Adrenal gland (tissue), 5 donors: ENCODE measurements around the gene CCR7.

ENCODE experiments used
- POLR2A ChIP-seq, 2 donors: fragments of 450-650 bp; IDR thresholded peaks; one replicate each; pipeline ENCODE4 v1.6.1; 2017; ENCODE audit warnings: antibody characterized with exemption in 2 of 2, mild to moderate bottlenecking in 2 of 2, moderate library complexity in 1 of 2
- TF ChIP-seq, protein P1 (sequence below), 6 experiments: fragments of 450-650 bp in 4 of 6; fragments of 200-600 bp in 2 of 6; sonication (generic) in 1 of 6; IDR thresholded peaks; 1 replicate in 5 of 6; 2 replicates in 1 of 6; pipeline versions ENCODE4 v1.5.1 to v1.8.0; 2016 to 2021; ENCODE audit warnings: antibody characterized with exemption in 6 of 6, mild to moderate bottlenecking in 2 of 6, moderate library complexity in 1 of 6
- donor health status: DM: no; HTN: no; CAD: no.

DNA sequence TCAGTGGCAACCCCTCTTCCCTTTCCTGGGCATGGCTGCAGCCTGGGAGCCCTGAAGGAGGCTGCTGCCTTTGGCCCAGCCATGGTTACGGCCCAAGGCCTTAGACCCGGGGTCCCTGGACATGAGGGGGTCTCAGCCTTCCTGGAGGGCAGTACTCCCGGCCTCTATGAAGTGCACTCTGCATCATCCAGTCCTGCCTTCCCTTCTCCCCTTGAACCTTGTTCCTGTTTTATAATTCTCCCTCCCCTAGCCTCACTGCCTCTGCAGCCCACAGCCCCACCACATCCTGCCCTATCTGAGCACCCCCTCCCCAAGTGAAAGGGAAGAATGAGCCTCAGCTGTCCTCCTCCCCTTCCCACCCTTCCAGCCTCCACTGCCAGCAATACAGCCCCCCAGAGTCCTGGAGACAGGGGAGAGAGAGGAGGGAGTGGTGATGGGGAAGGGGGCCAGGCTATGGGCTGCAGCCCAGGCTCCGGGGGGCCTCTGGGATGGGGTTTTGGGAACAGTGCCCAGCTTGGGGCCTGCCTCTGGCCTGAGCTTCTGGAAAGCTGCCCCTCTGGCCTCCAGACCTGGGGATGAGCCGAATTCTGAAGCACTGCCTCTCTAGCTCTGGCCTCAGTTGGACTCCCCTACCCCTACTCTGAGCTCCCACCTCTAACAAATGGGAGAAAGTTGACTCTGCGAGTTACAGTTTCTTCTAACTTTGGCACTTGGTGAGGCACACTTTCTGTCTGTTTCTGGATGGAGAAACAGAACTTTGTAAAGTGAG, 7.6 kb downstream of the CCR7 start:
- TF ChIP-seq, protein P1, sequence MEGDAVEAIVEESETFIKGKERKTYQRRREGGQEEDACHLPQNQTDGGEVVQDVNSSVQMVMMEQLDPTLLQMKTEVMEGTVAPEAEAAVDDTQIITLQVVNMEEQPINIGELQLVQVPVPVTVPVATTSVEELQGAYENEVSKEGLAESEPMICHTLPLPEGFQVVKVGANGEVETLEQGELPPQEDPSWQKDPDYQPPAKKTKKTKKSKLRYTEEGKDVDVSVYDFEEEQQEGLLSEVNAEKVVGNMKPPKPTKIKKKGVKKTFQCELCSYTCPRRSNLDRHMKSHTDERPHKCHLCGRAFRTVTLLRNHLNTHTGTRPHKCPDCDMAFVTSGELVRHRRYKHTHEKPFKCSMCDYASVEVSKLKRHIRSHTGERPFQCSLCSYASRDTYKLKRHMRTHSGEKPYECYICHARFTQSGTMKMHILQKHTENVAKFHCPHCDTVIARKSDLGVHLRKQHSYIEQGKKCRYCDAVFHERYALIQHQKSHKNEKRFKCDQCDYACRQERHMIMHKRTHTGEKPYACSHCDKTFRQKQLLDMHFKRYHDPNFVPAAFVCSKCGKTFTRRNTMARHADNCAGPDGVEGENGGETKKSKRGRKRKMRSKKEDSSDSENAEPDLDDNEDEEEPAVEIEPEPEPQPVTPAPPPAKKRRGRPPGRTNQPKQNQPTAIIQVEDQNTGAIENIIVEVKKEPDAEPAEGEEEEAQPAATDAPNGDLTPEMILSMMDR (IDR thresholded peaks at IDR 0.05): no peak
- no peak for TF ChIP-seq POLR2A (IDR thresholded peaks at IDR 0.05)
